HG03159 (cell line): ENCODE data around the gene TASP1.

Experiments used
- ATAC-seq: cut with Tn5 transposase; IDR thresholded peaks from one replicate; pipeline ENCODE4 v1.9.1; 2021; ENCODE audit warnings: mild to moderate bottlenecking, moderate library complexity; ENCODE audit not compliant: unreplicated experiment

Gene TASP1

GRCh38 chr20:13574071-13574470, 64.7 kb downstream of the TASP1 start:
- no peak for ATAC-seq

GRCh38 chr20:13571662-13572061, 67.1 kb downstream of the TASP1 start:
- ATAC-seq = no peak

- no peak for ATAC-seq
Observed at GRCh38 chr20:13567663-13568062, 71.1 kb downstream of the TASP1 start.

GRCh38 chr20:13563854-13564253, 74.9 kb downstream of the TASP1 start:
- ATAC-seq = no peak

- no peak for ATAC-seq
Observed at GRCh38 chr20:13554706-13555105, 84.0 kb downstream of the TASP1 start.

- no peak for ATAC-seq
Observed at GRCh38 chr20:13554076-13554475, 84.7 kb downstream of the TASP1 start.

GRCh38 chr20:13552061-13552460, 86.7 kb downstream of the TASP1 start:
- no peak for ATAC-seq

- no peak for ATAC-seq
Observed at GRCh38 chr20:13549451-13549850, 89.3 kb downstream of the TASP1 start.

- peak; percentile 87 for ATAC-seq
Observed at GRCh38 chr20:13546497-13547131, 92.1 kb downstream of the TASP1 start.

GRCh38 chr20:13545790-13546189, 92.9 kb downstream of the TASP1 start:
- ATAC-seq = no peak

- ATAC-seq = no peak
Observed at GRCh38 chr20:13543783-13544182, 94.9 kb downstream of the TASP1 start.

- no peak for ATAC-seq
Observed at GRCh38 chr20:13535627-13536026, 103.1 kb downstream of the TASP1 start.

- ATAC-seq = no peak
Observed at GRCh38 chr20:13533946-13534345, 104.8 kb downstream of the TASP1 start.

GRCh38 chr20:13530146-13530545, 108.6 kb downstream of the TASP1 start:
- no peak for ATAC-seq

GRCh38 chr20:13526551-13526950, 112.2 kb downstream of the TASP1 start:
- no peak for ATAC-seq

GRCh38 chr20:13525225-13525940, 113.3 kb downstream of the TASP1 start:
- no peak for ATAC-seq

- no peak for ATAC-seq
Observed at GRCh38 chr20:13524339-13524738, 114.4 kb downstream of the TASP1 start.

- ATAC-seq = no peak
Observed at GRCh38 chr20:13517831-13518230, 120.9 kb downstream of the TASP1 start.

GRCh38 chr20:13515796-13516558, 122.8 kb downstream of the TASP1 start:
- no peak for ATAC-seq

GRCh38 chr20:13515291-13515690, 123.4 kb downstream of the TASP1 start:
- ATAC-seq = no peak

- ATAC-seq = no peak
Observed at GRCh38 chr20:13510837-13511488, 127.8 kb downstream of the TASP1 start.
